ENCODE results near the gene DEXI. TPM values are rescaled to one million over a fixed set of nuclear protein-coding genes. Genes with fewer than 3 reads are reported as not detected.
"Not testable (repeated sequence)": the region's sequence is repeated elsewhere in the genome, so short reads cannot be mapped to it uniquely, and the experiment has no call there.

Gene DEXI
- polyA plus RNA-seq, 1 donor from 2014 or later = 52.0 TPM

DNA sequence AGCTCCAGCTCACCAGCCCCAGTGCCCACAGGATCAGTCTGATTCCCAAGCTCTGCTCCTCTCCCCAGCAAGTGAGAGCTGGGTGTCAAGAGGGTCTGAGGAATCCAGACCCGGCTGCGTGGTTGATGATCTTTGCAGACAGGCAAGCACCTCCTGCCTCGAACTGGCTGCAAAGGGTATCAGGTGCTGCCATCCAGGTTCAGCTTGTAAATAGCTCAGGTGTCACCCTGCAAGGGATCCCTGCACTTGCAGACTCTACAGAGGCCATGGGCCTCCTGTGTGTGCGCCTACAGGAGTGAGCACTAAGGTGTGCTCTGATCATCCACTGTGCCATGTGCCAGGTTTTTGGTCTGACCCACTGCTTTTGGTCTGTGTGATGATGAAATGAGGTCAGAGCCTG is 16.2 kb downstream of the DEXI start:
- no peaks in the 10 kb centered on the region for H3K27me3 ChIP-seq (ENCODE audit: insufficient read depth, low read depth, low read length)
- H3K4me2 ChIP-seq (ENCODE audit: low read length) = no peak overlapping the region
- no peak overlapping the region for H3K27ac ChIP-seq (ENCODE audit: low read length)
- no peak overlapping the region for H2AFZ ChIP-seq (ENCODE audit: low read depth, low read length)
- no peaks in the 10 kb centered on the region for H3K79me2 ChIP-seq (replicated peaks; ENCODE audit: insufficient read depth, low read length)
- no peak overlapping the region for H3K9ac ChIP-seq (ENCODE audit: low read length)
- TF ChIP-seq, protein P1, sequence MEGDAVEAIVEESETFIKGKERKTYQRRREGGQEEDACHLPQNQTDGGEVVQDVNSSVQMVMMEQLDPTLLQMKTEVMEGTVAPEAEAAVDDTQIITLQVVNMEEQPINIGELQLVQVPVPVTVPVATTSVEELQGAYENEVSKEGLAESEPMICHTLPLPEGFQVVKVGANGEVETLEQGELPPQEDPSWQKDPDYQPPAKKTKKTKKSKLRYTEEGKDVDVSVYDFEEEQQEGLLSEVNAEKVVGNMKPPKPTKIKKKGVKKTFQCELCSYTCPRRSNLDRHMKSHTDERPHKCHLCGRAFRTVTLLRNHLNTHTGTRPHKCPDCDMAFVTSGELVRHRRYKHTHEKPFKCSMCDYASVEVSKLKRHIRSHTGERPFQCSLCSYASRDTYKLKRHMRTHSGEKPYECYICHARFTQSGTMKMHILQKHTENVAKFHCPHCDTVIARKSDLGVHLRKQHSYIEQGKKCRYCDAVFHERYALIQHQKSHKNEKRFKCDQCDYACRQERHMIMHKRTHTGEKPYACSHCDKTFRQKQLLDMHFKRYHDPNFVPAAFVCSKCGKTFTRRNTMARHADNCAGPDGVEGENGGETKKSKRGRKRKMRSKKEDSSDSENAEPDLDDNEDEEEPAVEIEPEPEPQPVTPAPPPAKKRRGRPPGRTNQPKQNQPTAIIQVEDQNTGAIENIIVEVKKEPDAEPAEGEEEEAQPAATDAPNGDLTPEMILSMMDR (IDR thresholded peaks at IDR 0.05; ENCODE audit: poor library complexity, severe bottlenecking) = no peak
- TF ChIP-seq EP300 (conservative IDR thresholded peaks at IDR 0.05; ENCODE audit: poor library complexity, severe bottlenecking) (no peak), SMC3 (conservative IDR thresholded peaks at IDR 0.05; ENCODE audit: poor library complexity) (no peak), POLR2AphosphoS5 (IDR thresholded peaks at IDR 0.05) (no peak), MXI1 (conservative IDR thresholded peaks at IDR 0.05; ENCODE audit: poor library complexity, severe bottlenecking) (no peak), RAD21 (conservative IDR thresholded peaks at IDR 0.05) (no peak)
- TF ChIP-seq, protein P2, sequence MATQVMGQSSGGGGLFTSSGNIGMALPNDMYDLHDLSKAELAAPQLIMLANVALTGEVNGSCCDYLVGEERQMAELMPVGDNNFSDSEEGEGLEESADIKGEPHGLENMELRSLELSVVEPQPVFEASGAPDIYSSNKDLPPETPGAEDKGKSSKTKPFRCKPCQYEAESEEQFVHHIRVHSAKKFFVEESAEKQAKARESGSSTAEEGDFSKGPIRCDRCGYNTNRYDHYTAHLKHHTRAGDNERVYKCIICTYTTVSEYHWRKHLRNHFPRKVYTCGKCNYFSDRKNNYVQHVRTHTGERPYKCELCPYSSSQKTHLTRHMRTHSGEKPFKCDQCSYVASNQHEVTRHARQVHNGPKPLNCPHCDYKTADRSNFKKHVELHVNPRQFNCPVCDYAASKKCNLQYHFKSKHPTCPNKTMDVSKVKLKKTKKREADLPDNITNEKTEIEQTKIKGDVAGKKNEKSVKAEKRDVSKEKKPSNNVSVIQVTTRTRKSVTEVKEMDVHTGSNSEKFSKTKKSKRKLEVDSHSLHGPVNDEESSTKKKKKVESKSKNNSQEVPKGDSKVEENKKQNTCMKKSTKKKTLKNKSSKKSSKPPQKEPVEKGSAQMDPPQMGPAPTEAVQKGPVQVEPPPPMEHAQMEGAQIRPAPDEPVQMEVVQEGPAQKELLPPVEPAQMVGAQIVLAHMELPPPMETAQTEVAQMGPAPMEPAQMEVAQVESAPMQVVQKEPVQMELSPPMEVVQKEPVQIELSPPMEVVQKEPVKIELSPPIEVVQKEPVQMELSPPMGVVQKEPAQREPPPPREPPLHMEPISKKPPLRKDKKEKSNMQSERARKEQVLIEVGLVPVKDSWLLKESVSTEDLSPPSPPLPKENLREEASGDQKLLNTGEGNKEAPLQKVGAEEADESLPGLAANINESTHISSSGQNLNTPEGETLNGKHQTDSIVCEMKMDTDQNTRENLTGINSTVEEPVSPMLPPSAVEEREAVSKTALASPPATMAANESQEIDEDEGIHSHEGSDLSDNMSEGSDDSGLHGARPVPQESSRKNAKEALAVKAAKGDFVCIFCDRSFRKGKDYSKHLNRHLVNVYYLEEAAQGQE (IDR thresholded peaks at IDR 0.05; ENCODE audit: borderline replicate concordance) = no peak
- no peaks in the 10 kb centered on the region for H3K36me3 ChIP-seq (ENCODE audit: insufficient read depth, low read length)
- no peaks in the 10 kb centered on the region for H3F3A ChIP-seq (ENCODE audit: insufficient read depth, low read length, poor library complexity, severe bottlenecking)
- no peaks in the 10 kb centered on the region for H3K9me2 ChIP-seq (ENCODE audit: insufficient read depth, low read length)
- no peak overlapping the region for H3K4me3 ChIP-seq (ENCODE audit: low read length)
- no peaks in the 10 kb centered on the region for H3K9me3 ChIP-seq (ENCODE audit: low read length)
- H4K20me1 ChIP-seq (ENCODE audit: insufficient read depth) = no peaks in the 10 kb centered on the region

DNA sequence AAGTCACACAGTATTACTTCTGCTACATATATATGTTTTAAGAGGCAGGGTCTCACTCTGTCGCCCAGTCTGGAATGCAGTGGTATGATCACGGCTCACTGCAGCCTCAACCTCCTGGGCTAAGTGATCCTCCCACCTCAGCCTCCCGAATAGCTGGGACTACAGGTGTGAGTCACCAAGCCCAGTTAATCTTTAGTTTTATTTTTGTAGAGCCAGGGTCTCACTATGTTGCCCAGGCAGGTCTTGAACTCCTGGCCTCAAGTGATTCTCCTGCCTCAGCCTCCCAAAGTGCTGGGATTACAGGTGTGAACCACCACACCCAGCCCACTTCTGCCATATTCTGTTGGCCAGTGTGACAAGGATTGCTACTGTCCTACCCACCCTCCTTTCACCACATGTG is 17.0 kb downstream of the DEXI start:
- H3K4me2 ChIP-seq (ENCODE audit: low read length) = not testable (repeated sequence)

DNA sequence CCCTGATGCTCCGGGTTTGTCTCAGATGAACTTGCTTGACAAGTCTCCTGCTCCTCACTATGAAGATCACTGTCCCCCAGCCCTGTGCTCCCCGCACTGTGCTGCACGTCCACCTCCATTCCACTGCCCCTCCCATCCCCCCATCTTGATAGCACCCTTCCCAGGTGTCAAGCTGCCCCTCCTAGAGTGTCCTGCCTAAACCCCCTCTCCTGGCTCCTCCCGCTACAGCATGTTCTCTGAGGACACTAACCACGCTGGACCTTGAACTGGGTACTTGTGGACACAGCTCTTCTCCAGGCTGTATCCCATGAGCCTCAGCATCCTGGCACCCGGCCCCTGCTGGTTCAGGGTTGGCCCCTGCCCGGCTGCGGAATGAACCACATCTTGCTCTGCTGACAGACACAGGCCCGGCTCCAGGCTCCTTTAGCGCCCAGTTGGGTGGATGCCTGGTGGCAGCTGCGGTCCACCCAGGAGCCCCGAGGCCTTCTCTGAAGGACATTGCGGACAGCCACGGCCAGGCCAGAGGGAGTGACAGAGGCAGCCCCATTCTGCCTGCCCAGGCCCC is 18.5 kb downstream of the DEXI start:
- H3K4me2 ChIP-seq (ENCODE audit: low read length) = no peak overlapping the region
- no peaks in the 10 kb centered on the region for H3K9me2 ChIP-seq (ENCODE audit: insufficient read depth, low read length)
- H3K27ac ChIP-seq (ENCODE audit: low read length) = no peak overlapping the region
- H3K27me3 ChIP-seq (ENCODE audit: insufficient read depth, low read depth, low read length) = no peaks in the 10 kb centered on the region
- no peaks in the 10 kb centered on the region for H3K9me3 ChIP-seq (ENCODE audit: low read length)
- no peak overlapping the region for H3K9ac ChIP-seq (ENCODE audit: low read length)
- no peak overlapping the region for H2AFZ ChIP-seq (ENCODE audit: low read depth, low read length)
- H4K20me1 ChIP-seq (ENCODE audit: insufficient read depth) = no peaks in the 10 kb centered on the region
- TF ChIP-seq, protein P1 (IDR thresholded peaks at IDR 0.05; ENCODE audit: poor library complexity, severe bottlenecking) = no peak
- TF ChIP-seq TAF1 (IDR thresholded peaks at IDR 0.05; ENCODE audit: low read depth) (no peak), POLR2AphosphoS5 (IDR thresholded peaks at IDR 0.05) (no peak)
- H3K4me3 ChIP-seq (ENCODE audit: low read length) = no peak overlapping the region
- no peaks in the 10 kb centered on the region for H3K79me2 ChIP-seq (replicated peaks; ENCODE audit: insufficient read depth, low read length)
- H3F3A ChIP-seq (ENCODE audit: insufficient read depth, low read length, poor library complexity, severe bottlenecking) = no peaks in the 10 kb centered on the region
- no peaks in the 10 kb centered on the region for H3K36me3 ChIP-seq (ENCODE audit: insufficient read depth, low read length)

More for the DNA sequence above, 17.0 kb downstream of the DEXI start:
- H3K27ac ChIP-seq (ENCODE audit: low read length); H3F3A ChIP-seq (ENCODE audit: insufficient read depth, low read length, poor library complexity, severe bottlenecking); H3K36me3 ChIP-seq (ENCODE audit: insufficient read depth, low read length); H4K20me1 ChIP-seq (ENCODE audit: insufficient read depth); H3K9me2 ChIP-seq (ENCODE audit: insufficient read depth, low read length); H3K9me3 ChIP-seq (ENCODE audit: low read length); H2AFZ ChIP-seq (ENCODE audit: low read depth, low read length); H3K4me3 ChIP-seq (ENCODE audit: low read length); H3K9ac ChIP-seq (ENCODE audit: low read length); H3K79me2 ChIP-seq (replicated peaks; ENCODE audit: insufficient read depth, low read length); H3K27me3 ChIP-seq (ENCODE audit: insufficient read depth, low read depth, low read length): not testable (repeated sequence)

Measured in neural cell (in vitro differentiated cells).